ENCODE results near the gene NCOR1.

DNA sequence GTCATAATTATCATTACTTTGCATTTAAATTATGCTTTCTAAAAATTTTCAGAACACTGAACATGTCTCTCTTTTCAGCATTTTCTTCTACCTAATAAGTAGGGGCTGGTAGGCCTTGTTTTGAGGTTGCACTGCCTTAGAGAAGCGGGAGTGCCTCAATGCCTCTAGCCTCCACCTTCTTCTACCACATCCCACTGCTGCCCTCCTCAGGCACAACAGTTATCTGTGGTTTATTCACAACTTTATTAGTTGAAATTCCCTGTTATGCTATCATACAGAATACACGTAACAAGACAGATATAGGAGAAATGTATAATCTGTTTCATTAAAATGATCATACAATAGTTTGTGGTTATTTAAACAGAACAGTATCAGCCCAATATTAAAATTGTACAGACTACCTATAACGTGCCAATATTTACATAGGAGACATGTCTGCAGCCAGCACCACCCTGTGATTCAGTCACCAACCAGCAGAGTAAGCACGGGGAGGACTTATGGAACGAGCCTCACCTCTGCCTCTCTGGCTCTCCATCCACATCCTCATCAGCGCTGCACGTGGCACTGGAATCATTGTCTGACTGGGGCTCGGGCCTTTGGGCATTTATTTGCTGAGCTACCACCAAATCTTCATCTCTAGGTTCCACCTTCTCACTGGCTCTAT lies 114.5 kb downstream of the NCOR1 start:
- TF ChIP-seq POLR2A (IDR thresholded peaks at IDR 0.05; ENCODE audit: low read length) (no peak), GATA1 (IDR thresholded peaks at IDR 0.05; ENCODE audit: low read depth, low read length) (no peak)

Data from erythroblast (primary cell).